Thoracic aorta (tissue), 2 donors: ENCODE data around the gene CIB4. TPM values are rescaled to one million over a fixed set of nuclear protein-coding genes. Genes with fewer than 3 reads are reported as not detected.

Source experiments
- ATAC-seq: fragments of 150-250 bp; one replicate; pipeline ENCODE4 v1.8.0; 2017; ENCODE audit warnings: low read depth; ENCODE audit not compliant: insufficient number of reproducible peaks, low FRiP score
- DNase-seq: peaks from one replicate; pipeline ENCODE4 v3.0.0-alpha.2; 2020; ENCODE audit warnings: low spot score
- H3K27ac ChIP-seq, 2 donors: fragments of 200-600 bp; sonication (generic); 1 replicate in 1 of 2; 2 replicates in 1 of 2; pipeline ENCODE4 v1.5.1; 2016; ENCODE audit warnings: mild to moderate bottlenecking in 2 of 2, moderate library complexity in 2 of 2
- H3K27me3 ChIP-seq: fragments of 200-600 bp; sonication (generic); replicated peaks from 2 replicates; pipeline ENCODE4 v1.6.0; 2016; ENCODE audit warnings: mild to moderate bottlenecking; ENCODE audit not compliant: insufficient read depth
- H3K36me3 ChIP-seq: fragments of 200-600 bp; sonication (generic); one replicate; pipeline ENCODE4 v1.5.1; 2016
- H3K4me1 ChIP-seq, 2 donors: fragments of 200-600 bp; sonication (generic); 1 replicate in 1 of 2; 2 replicates in 1 of 2; pipeline versions ENCODE4 v1.5.1 to v1.6.0; 2016; ENCODE audit warnings: low read depth in 2 of 2, mild to moderate bottlenecking in 1 of 2; ENCODE audit not compliant: control insufficient read depth in 1 of 2
- H3K4me3 ChIP-seq: fragments of 200-600 bp; sonication (generic); 2 replicates; pipeline ENCODE4 v1.5.1; 2016; ENCODE audit warnings: mild to moderate bottlenecking
- H3K9me3 ChIP-seq: fragments of 200-600 bp; sonication (generic); 2 replicates; pipeline ENCODE4 v1.5.1; 2016
- CTCF ChIP-seq: fragments of 200-600 bp; sonication (generic); IDR thresholded peaks from one replicate; pipeline ENCODE4 v1.5.1; 2019; ENCODE audit warnings: antibody characterized with exemption
- total RNA-seq, 2 donors: library from RNA; depleted of rRNA; stranded (reverse); fragments of >200 nt; gene quantifications; one replicate each; pipeline versions ENCODE4 v1.1.0 to v1.2.3, GENCODE V29; 2016

The CIB4 gene
- total RNA-seq, 2 donors from 2014 or later: not detected

GRCh38 chr2:26615336-26615859 lies 25.8 kb downstream of the CIB4 start:
- Histone ChIP-seq H3K27ac (peak overlapping the region in 1 of 2 donors; percentile 8), H3K36me3 (no peaks in the 10 kb centered on the region), H3K27me3 (no peaks in the 10 kb centered on the region), H3K4me1 (peaks cover 24 to 43% of the 10 kb centered on the region in 2 donors), H3K9me3 (no peaks in the 10 kb centered on the region), H3K4me3 (no peak overlapping the region)
- DNase-seq (no peak), ATAC-seq (no peak)
- no peak for TF ChIP-seq CTCF

- no peak for TF ChIP-seq CTCF
- DNase-seq (no peak), ATAC-seq (no peak)
- Histone ChIP-seq H3K4me1 (peaks cover 24 to 43% of the 10 kb centered on the region in 2 donors), H3K9me3 (no peaks in the 10 kb centered on the region), H3K27me3 (no peaks in the 10 kb centered on the region), H3K36me3 (no peaks in the 10 kb centered on the region), H3K4me3 (no peak overlapping the region), H3K27ac (peak overlapping the region; percentile 34 to 73)
These were observed 26.7 kb downstream of the CIB4 start for GRCh38 chr2:26614216-26615138.

GRCh38 chr2:26613241-26614215 lies 27.6 kb downstream of the CIB4 start:
- H3K36me3 ChIP-seq: no peaks in the 10 kb centered on the region
- H3K4me3 ChIP-seq: no peak overlapping the region
- TF ChIP-seq CTCF: no peak
- ATAC-seq (no peak), DNase-seq (no peak)
- no peaks in the 10 kb centered on the region for H3K27me3 ChIP-seq
- H3K4me1 ChIP-seq: peaks cover 24 to 44% of the 10 kb centered on the region in 2 donors
- no peaks in the 10 kb centered on the region for H3K9me3 ChIP-seq
- peak overlapping the region; percentile 34 to 73 for H3K27ac ChIP-seq

- peaks cover 24 to 52% of the 10 kb centered on the region in 2 donors for H3K4me1 ChIP-seq
These were observed 28.5 kb downstream of the CIB4 start for GRCh38 chr2:26612522-26613240.

More at GRCh38 chr2:26612522-26613240, 28.5 kb downstream of the CIB4 start:
- Histone ChIP-seq H3K27ac (peak overlapping the region; percentile 34 to 73), H3K9me3 (no peaks in the 10 kb centered on the region), H3K4me3 (no peak overlapping the region), H3K27me3 (no peaks in the 10 kb centered on the region), H3K36me3 (no peaks in the 10 kb centered on the region)
- DNase-seq: no peak
- no peak for ATAC-seq
- no peak for TF ChIP-seq CTCF
